Measurements from ENCODE around the gene MAML1.

Gene MAML1

DNA sequence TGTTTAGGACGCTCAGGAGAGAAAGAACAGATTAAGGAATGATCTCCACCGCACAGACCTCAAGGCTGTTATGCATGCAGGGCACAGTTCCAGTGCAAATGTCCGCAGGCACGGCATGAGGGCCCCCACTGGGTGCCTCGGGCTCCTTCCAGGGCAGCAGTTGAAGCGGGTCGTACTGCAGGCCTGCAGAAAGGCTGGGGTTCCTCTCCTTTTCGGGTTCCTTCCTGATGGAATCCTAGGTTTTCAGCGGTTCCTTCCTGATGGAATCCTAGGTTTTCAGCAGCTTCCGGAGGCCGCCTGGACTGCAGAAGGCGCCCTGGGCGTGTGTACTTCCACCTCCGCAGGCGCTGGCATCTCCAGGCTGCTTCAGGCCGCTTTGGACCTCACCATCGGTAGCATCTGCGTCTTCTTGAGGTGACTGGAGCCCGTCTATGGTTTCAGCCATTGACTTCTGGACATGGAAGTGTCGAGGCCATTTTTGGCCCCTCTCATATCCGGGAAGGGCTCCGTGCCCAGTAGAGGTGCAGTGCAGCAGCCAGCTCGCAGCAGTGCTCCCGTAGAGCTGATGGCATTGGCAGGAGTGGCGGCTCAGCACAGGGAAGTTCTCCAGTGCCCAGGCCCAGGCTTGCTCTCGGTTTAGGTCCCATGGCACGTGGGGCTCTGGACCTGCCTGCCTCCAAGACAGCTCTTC lies 79.7 kb downstream of the MAML1 start:
- no peak for DNase-seq

DNA sequence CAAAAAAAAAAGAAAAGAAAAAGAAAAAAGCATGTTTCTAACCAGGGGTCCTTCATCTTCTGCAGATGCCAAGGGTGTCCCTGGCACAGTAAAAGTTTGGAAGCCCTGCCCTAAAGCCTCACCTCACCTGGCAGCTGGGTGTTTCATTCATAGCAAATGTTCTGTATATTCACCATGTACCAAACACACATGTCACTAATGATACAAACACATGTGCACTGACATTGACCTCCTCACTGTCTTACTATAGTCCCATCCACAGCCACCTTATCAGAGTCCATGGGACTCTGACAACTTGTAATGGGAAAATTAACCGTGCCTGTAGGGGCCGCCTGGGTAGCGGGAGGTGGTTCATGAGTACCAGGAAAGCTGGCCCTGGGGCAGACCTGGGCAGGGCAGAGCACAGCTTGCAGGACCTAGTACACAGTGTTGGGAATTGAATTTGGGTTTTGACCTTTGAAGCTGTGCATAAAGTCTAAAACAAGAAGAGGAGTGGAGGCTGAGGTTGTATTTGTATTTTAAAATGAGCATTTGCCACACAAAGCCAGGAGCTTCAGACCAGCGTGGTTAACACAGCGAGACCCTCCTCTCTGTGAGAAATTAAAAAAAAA lies 80.5 kb downstream of the MAML1 start:
- no peak for DNase-seq

DNA sequence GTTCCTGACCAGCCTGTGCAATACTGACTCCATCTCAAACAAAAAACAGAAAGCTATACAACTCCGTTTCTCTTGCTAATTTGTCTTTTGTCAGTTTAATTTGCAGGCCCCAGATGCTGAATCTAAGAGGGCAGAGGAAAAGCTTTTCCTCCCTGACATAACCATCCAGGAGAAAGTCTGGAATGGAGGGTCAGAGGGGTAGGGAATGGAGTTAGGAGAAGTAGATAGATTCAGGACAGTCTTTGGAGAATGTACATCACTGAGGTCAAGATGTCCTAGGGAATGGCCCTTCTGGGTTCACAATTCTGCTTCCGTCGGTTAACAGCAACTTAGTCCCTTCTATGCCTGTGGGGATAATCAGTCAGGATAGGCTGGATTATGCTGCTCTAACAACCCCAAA lies 81.5 kb downstream of the MAML1 start:
- no peak for DNase-seq

DNA sequence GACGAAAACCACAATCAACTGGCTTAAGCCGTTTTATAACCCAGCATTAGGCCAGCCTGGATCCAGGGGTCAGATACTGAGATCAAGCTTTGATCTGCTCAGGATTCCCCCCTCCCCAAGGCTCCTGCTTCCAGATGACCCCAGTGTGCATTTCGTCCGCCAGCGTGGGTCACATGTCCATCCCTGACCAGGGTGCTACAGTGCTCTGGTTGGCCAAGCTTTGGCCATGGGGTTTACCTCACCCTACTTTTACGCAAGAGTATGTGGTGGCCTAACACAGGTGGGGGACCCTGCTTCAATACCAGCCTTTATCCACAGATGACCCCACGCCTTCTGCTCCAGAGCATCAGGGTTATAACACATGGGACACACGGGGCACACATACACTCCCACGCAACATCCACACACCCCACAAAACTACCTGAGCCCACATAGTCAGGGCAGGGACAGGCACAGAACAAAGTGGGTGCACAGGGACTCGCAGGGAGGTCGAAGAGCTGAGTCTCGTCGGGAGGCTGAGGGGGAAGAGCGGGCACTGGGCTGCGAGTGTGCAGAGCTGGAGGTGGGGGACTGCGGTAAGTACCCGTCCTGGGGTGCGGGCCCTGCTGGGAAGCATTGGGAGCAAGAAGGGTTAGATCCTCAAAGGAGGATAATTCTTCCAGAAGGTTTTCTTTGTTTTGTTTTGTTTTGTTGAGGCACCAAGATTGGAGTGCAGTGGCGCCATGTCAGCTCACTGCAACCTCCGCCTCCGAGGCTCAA lies 83.0 kb downstream of the MAML1 start:
- no peak for DNase-seq

DNA sequence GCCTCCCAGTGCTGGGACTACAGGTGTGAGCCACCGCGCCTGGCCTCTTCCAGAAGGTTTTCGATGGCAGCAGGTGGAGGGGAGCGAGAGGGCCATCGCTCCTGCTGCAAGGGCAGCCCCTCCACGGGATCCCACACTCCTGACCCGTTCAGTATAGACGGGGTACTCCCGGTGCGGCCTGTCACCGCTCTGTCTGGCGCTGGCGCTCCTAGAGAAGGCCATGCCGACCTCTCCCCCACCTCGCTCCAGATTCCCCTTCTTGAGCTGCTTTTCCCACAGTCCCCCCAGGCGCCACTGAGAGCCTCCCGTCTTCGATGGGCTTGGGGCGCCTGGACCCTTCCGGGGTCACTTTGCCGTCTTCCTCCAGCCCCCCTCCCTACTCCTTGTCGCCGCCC lies 83.8 kb downstream of the MAML1 start:
- DNase-seq: no peak

DNA sequence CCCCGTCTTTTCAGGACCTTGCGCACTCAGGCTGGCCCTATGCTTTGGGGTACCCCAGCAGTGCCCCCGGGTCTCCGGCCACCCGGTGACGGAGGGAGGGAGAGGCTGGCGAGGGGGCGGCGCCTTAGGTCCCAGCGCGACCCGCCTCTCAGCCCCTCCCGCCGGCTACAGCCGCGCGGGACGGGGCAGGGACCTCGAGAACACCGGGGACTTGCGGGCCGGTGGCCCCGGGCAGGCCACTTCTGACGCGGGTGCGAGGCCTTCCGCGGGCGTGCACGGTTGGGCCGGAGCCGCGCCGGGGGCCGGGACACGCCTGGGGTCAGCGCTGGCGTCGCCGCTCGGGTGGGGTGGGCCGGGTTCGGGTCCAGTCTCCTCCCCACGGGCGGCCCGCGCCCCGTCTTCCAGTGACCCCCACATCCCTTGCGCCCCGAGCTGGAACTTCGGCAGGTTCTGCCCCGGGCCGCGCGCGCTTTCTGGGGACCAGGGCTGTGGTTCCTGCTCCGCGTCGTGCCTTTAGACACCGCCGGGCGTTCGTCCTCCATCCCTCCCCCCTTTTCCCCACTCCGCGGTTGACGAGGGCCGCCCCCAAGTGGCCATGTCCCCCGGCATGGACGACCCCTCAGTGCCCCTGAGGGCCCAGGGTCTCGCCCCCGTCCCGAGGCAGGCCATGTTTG lies 84.3 kb downstream of the MAML1 start:
- no peak for DNase-seq

DNA sequence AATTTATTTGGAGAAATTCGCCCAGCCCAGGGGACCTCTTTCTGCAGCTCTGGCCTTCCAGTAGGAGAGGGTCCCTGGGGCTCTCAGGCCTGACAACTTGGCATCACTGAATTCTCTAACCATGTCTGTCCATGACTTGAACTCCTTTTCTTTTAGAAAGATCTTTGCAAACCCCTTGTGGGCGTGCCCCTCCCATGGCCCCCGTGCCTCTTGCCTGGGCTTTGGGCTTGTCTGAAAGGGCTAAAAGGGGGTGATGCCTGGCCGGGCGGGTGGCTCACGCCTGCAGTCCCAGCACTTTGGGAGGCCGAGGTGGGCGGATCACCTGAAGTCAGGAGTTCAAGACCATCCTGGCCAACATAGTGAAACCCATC lies 84.8 kb downstream of the MAML1 start:
- no peak for DNase-seq

DNA sequence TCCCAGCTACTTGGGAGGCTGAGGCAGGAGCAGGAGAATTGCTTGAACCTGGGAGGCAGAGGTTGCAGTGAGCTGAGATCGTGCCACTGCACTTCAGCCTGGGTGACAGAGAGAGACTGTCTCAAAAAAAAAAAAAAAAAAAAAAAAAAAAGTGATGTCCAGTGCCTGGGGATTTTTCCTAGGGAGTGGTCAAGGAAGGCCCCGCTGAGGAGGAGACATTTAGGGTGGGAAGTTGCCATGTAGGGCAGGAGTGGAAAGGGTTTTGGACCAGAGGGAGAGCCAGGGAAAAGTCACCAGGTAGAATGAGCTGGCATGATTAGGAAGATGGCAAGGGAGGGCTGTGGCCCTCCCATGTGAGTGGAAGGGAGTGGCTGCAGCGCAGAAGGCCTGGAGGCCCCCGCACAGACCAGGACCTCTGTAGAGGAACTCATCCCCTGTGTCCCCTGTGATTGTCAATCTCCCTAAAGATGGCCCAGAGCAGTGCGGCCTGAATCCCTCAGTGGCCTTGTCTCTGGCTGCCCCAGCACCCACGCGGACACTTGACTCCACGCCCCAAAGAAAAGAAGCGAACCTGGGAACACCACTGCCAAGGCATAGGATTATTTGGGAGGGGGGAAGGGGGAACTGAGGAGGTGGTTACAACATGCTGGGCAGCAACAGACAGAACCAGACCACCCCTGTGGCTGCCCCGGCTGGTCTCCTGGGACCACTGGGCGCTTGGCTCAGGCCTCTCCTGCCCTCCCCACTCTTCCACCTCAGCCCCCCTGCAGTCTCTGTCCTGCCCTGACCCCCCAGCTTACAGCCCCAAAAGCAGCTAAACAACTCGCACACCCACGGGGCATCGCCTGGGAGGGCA lies 85.5 kb downstream of the MAML1 start:
- no peak for DNase-seq

DNA sequence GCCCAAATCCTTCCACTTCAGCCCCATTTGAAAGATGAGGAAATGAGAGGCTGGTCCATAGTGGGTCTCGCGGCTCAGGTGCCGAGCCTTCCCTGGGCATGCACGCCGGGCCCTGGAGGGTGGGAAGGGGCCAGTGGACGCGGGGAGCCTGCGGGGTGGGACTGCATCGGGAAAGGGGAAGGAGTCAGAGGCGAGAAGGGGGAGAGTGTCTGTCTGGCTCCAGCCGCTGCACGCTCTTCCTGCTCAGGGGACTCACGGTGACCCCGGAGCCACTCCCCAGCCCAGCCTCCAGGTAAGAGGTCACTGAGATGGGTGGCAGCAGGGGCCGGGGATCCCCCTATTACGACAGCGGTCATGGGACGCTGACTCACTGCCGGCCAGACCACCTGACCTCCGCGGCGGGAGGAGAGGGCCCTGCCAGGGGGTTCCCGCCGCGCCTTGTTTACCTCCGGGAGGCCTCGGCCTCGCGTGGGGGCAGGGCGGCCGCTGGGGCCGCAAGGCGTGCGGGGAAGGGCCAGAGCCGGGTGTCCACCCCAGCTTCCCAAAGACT lies 86.2 kb downstream of the MAML1 start:
- DNase-seq: no peak

DNA sequence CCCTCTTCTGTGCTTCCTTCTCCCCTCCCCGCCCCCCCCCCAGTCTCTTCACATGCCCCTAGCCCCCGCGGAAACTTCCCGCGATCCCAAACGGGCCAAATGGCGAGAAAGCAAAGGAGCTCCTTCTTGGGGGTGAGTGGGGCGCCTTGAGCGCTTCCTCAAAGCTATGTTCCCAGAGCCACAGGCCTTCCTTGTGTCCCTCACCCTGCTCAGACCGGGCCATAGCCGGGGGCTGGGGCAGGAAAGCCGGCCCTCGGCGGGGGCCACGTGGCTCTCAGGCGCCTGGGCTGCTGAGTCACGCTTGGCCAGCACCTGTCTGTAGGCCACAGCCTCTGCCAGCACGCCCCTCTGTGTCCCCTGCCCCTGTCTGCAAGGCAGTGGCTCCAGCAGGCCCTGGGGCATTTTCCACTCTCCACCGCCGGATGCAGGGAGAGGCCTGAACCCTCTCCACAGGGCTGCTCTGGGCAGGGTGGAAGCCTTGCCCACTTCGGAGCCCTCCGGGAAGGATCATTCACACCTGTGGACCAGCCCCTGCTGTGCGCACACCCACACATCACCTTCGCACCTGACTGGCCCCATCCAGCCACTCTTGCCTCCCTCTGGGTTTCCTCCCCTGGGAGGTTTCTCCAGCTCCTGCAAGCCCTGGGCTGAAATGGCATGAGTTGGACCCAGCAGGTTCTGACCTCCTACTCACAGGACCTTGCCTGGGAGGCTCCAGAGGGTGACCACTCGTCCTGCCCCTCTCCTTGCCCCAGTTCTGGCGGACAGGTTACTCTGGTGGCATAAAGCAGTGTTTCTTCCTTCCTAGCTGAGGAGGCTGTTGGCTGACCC lies 86.9 kb downstream of the MAML1 start:
- DNase-seq: no peak

DNA sequence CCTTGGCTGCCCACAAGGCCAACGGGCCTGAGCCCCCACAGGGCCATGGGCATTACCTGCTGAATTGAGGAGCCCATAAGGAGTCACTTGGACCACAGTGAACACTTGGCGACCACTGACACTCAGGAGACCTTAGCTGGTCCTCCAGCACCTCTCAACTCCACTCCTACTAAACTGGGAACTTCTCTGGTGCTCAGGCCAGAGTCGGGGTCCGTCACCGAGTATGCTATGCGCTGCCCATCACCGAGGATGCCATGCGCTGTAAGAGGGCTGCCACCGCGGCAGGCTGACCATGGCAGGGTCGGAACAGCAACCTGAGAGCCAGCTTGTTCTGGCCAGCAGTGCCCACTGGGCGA lies 87.5 kb downstream of the MAML1 start:
- DNase-seq: no peak

DNA sequence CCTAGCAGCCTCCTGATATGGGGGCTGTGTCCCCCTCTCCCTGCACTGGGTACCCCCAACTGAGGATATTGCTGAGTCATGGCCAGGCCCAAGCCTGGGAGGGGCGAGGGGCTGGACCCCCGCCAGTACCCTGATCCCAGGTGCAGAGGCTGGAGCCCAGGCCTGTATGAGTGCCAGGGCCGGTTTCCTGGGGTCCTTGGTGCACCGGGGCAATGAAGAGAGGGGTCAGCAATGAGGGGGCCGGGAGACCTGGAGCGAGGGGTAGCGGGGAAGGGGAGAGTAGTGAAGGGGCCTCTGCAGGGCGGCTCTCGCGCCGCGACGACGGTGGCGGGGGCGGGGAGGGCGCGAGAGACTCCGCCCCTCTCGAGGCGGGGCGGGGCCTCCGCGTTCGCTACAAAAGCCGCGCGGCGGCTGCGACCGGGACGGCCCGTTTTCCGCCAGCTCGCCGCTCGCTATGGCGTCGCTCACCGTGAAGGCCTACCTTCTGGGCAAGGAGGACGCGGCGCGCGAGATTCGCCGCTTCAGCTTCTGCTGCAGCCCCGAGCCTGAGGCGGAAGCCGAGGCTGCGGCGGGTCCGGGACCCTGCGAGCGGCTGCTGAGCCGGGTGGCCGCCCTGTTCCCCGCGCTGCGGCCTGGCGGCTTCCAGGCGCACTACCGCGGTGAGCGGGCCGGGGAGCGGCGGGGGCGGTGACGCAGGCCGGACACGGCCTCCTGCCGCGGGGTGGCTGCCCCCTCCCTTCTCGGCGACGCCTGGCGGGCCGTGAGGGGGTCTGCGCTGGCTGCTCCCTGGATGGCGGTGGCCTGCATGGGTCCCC lies 88.1 kb downstream of the MAML1 start, which contains the start of gene SQSTM1:
Gene SQSTM1, plus strand, starts transcription at position 423 of the 815 bp plus-strand sequence. Its CDS starts 32 bp downstream, at position 455.
- peak; percentile 16 for DNase-seq

DNA sequence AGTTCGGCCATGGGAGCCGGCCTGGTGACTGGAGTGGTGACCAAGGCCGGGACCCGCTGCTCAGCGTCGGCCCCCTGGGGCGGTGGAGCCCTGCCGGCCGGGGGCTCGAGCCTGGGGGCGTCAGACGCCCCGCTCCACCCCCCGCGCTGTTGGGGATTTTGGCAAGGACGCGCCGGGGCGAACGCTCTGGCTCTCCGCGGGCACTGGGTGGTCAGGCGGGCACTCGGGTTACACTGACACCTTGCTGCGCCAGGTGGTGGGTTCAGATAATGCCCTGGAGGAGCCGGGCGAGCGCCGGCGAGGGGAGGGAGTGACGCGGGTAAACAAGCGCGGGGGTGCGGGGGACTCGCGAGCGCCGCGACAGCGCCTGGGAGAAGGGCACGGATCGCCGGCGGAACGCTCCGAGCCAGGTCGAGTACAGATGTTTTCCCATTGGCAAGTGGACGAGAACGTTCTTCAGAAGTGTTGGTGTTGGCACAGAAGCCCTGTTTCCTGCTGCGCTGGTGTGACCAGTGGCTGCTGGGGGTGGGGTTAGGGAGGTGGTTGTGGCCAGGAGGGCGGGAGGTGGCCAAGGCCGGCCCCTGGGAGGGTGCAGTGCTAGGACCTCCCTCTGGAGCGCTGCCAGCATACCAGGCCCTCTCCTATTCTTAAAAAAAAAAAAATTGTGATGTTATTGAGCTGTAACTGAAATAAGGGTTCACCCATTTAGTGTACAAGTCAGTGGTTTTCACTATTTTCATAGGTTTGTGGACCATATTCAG lies 88.9 kb downstream of the MAML1 start:
- DNase-seq: peak; percentile 38

DNA sequence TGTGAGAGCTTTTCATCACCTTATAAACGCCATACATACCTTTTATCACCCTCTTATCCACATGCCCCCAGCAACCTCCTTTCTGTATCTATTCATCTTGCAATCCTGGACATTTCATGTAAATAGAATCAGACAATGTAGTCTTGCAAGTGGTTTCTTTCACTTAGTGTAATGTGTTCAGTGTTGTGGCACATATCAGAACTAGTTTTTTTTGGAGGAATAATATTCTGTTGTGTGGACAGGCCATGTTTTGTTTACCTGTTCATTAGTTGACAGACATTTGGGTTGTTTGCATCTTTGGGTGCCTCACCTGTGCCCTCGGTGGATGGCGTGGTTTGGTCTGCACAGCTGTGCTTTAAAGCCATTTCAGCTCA lies 89.4 kb downstream of the MAML1 start:
- DNase-seq: no peak

DNA sequence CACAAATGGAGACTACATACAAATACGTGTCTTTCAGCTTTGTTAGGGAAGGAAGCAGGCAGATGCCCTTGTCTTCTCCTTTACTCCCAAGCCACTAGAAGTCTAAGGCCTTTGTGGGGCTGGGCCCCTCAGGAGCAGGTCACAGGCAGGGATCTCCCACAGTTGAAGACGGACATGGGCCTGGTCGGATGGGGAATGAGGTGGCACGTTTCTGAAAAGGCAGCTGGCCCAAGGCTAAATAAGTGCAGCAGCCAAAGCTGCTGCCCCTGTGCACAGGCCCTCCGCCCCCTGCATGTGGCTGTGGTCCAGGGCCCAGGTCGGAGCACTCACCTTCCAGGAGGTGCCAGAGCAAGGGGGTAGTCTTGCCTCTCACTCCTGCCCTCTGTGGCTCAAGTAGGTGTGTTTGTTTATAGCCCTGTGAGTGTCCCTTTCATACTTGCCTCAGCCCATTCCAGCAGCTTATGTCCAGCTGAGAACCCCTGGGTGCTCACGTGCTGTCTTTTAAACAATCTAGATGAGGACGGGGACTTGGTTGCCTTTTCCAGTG lies 89.9 kb downstream of the MAML1 start:
- no peak for DNase-seq

DNA sequence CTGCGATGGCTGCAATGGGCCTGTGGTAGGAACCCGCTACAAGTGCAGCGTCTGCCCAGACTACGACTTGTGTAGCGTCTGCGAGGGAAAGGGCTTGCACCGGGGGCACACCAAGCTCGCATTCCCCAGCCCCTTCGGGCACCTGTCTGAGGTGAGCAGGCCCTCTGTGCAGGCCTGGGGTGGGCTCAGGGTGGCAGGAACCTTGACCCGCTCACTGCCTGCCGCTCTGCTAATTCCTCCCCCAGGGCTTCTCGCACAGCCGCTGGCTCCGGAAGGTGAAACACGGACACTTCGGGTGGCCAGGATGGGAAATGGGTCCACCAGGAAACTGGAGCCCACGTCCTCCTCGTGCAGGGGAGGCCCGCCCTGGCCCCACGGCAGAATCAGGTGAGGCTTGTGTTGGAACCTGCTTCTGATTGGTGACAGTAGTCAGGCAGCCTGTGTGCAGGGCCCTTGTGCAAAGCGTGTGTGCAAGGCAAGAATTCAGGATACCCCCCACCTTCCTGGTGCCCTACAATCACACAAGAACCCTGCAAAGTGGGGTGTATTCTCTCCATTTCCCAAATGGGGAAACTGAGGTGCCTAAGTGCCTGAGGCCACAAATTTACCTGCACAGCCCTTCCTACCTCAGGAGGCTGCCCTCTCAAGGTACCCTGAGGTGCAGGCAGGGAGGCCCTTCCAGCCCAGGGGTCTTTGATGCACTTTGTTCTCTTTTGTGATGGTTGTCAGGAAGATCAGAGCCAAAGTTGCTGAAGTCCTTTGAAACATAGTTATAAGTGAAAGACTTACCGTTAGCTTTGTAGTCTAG lies 91.5 kb downstream of the MAML1 start:
- no peak for DNase-seq

DNA sequence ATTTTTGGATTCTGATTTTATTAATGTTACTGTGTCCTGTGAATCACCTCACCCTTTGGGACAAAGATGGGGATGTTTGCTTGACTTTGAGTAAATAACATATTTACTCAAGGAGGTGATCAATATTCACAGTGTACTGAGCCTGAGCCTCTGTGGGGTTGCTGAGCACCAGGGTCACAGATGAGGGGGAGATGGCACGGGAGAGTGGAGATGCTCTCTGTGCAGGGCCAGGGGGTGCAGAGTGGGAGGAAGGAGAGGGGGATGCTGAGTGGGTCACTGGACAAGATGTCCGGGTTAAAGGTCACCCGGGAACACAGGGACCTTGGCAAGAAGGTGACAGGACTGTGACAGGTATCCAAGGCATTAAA lies 92.1 kb downstream of the MAML1 start:
- DNase-seq: no peak

DNA sequence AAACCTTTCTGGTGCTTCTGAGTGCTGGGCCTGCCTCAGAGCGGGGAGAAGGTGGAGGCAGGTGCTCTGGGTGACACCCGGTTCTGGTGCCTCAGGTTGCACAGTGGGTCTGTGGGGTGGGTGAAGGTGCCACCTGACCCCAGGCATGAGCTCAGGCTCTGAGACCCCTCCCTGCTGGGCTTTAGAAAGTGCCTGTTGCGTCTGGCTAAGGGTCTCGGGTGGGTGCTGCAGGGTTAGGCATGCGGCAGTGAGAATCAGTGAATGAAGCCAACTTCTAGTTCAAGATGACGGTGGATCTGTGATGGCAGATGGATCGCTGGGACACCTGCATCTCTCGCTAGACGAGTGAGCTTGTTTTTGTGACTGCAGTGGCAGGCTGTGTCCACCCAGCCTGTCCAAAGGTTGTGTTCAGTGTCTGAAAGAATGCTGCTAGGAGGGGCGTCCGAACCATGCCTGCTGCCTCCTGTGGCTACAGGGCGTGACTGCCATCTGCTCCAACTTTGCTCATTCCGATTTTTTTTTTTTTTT lies 93.1 kb downstream of the MAML1 start:
- peak; percentile 16 for DNase-seq

Data from NCI-H1694 (cell line).